ENCODE measurements around the gene PLEKHH1. TPM values are rescaled to one million over a fixed set of nuclear protein-coding genes. Genes with fewer than 3 reads are reported as not detected.

PLEKHH1 gene
- total and polyA plus RNA-seq, 9 of the 15 experiments (the other 6 are each of a cell fraction or from before 2014, with no cell fraction given): 0.76 to 5.9 (median 2.9) TPM

DNA sequence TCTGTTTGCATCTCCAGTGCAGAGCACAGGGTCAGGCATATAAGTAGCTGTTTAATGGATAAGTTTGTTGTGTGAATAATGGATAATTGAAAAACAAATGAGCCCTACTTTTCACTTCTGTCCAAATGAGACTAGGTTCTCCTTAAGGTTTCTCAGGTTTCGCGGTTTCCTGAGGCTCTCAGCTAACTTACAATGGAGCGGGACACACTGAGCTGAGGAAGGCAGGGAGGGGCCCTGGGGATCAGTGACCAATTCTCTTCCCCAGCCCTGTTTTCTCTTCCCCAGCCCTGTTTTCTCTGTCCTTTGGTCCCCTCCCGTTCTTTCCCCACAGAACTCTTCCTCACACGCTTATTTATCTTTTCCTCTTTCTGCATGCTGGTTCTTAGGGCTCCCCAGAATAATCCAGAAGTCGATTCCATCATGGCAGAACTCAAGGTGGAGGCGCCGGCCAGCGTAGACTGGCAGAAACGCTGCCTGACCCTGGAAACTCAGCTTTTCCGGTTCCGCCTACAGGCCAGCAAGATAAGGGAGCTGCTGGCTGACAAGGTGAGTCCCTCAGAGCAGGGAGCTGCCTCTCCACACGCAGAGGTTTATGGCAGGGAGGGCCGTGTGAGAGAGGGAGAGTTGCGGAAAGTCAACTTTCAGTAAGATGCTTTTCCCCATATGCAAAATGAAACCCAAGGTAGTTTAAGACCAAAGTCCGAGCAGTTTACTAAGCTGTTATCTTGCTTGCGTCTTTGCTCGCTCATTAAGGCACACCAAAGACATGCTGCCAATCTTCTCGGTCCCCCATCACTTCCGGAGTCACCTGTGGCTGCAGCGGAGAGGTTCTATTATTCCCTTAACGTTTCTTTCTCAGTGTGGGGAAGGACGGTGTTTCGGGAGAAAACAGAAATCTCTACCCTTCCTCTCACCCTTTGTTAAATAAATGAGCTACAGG is 8.6 kb downstream of the PLEKHH1 start (continued):
- TF ChIP-seq, protein P1, sequence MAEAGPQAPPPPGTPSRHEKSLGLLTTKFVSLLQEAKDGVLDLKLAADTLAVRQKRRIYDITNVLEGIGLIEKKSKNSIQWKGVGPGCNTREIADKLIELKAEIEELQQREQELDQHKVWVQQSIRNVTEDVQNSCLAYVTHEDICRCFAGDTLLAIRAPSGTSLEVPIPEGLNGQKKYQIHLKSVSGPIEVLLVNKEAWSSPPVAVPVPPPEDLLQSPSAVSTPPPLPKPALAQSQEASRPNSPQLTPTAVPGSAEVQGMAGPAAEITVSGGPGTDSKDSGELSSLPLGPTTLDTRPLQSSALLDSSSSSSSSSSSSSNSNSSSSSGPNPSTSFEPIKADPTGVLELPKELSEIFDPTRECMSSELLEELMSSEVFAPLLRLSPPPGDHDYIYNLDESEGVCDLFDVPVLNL (CRISPR knock-in tag; IDR thresholded peaks at IDR 0.05; ENCODE audit: low read depth): no peak
- no peak for TF ChIP-seq KLF10 (CRISPR knock-in tag; IDR thresholded peaks at IDR 0.05)
- no peak for TF ChIP-seq SNRNP70 (optimal IDR thresholded peaks at IDR 0.05; ENCODE audit: low read depth, low read length)
- TF ChIP-seq MTA3 (IDR thresholded peaks at IDR 0.05; ENCODE audit: borderline replicate concordance): 0 out of 2 replicates have a peak, but pooled peaks have one; percentile 36
- TF ChIP-seq ATF6 (CRISPR knock-in tag; IDR thresholded peaks at IDR 0.05): no peak
- no peak; the same call in 1 of the 2 replicates for TF ChIP-seq JUND (IDR thresholded peaks at IDR 0.05; ENCODE audit: borderline replicate concordance, low read depth, low read length)
- peak; percentile 56; the same call in 1 of the 3 replicates for TF ChIP-seq JUND (tag; IDR thresholded peaks at IDR 0.05; ENCODE audit: borderline replicate concordance, low read depth, low read length)
- no peak for TF ChIP-seq STAG1 (CRISPR knock-in tag; IDR thresholded peaks at IDR 0.05; ENCODE audit: borderline replicate concordance)
- peak; percentile 49; the same call in 1 of the 2 replicates for TF ChIP-seq NR2C1 (IDR thresholded peaks at IDR 0.05)
- TF ChIP-seq NR2C1 (tag; IDR thresholded peaks at IDR 0.05): peak; percentile 76
- TF ChIP-seq KLF16 (IDR thresholded peaks at IDR 0.05): no peak
- no peak for TF ChIP-seq ZMIZ1 (IDR thresholded peaks at IDR 0.05; ENCODE audit: low read depth in 2 of 2, low read length in 2 of 2)
- no peak for TF ChIP-seq FOXK1 (CRISPR knock-in tag; IDR thresholded peaks at IDR 0.05; ENCODE audit: borderline replicate concordance)
- TF ChIP-seq PHF8 (IDR thresholded peaks at IDR 0.05; ENCODE audit: borderline replicate concordance, low read length): peak; percentile 50
- no peak for TF ChIP-seq NR2C2 (CRISPR knock-in tag; IDR thresholded peaks at IDR 0.05)
- peak; percentile 86 for TF ChIP-seq NR2C2 (tag; IDR thresholded peaks at IDR 0.05)

Data from K562 (cell line).